GM12878 (cell line): ENCODE results near the gene PSG1.
"Not testable (repeated sequence)": the region's sequence is repeated elsewhere in the genome, so short reads cannot be mapped to it uniquely, and the experiment has no call there.

Experiments
- EZH2 ChIP-seq: IDR thresholded peaks from 2 replicates; pipeline ENCODE4 v1.6.1; 2012; ENCODE audit warnings: low read depth, mild to moderate bottlenecking, control low read depth, inconsistent platforms, low read length, borderline replicate concordance; ENCODE audit not compliant: control insufficient read depth
- FOXK2 ChIP-seq: fragments of 450-650 bp; IDR thresholded peaks from 2 replicates; pipeline ENCODE4 v1.6.1; 2017; ENCODE audit warnings: mild to moderate bottlenecking, moderate library complexity
- SPI1 ChIP-seq: IDR thresholded peaks from 2 replicates; pipeline ENCODE4 v1.6.1; 2011; ENCODE audit warnings: low read depth, mild to moderate bottlenecking, low read length, moderate library complexity, borderline replicate concordance; ENCODE audit not compliant: insufficient read depth
- ZNF274 ChIP-seq: IDR thresholded peaks from one replicate; pipeline ENCODE4 v1.8.0; 2011; ENCODE audit not compliant: insufficient read length, insufficient read depth
- TF ChIP-seq, protein P1 (sequence below), 3 experiments: IDR thresholded peaks in 2 of 3; conservative IDR thresholded peaks in 1 of 3; 2 replicates each; pipeline ENCODE4 v1.5.1; 2011; ENCODE audit warnings: low read depth in 3 of 3, low read length in 3 of 3, mild to moderate bottlenecking in 3 of 3, control low read depth in 2 of 3, moderate library complexity in 2 of 3, inconsistent platforms in 1 of 3, mixed read lengths in 1 of 3; ENCODE audit not compliant: control insufficient read depth in 2 of 3, insufficient read depth in 1 of 3; ENCODE audit errors: extremely low read depth in 1 of 3

DNA sequence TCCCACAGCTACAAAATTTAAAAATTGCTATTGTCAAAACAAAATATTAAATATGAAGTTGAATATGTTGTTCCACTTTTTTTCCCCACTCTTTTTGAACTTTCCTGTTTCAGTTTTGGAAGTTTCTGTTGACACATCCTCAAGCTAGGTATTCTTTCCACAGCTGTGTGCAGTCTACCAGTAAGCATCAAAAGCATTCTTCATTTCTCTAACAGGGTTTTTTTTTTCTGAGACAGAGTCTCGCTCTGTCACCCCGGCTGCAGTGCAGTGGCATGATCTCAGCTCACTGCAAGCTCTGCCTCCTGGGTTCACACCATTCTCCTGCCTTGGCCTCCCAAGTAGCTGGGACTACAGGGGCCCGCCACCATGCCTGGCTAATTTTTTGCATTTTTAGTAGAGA is 5.4 kb downstream of the PSG1 start:
- TF ChIP-seq, protein P1, sequence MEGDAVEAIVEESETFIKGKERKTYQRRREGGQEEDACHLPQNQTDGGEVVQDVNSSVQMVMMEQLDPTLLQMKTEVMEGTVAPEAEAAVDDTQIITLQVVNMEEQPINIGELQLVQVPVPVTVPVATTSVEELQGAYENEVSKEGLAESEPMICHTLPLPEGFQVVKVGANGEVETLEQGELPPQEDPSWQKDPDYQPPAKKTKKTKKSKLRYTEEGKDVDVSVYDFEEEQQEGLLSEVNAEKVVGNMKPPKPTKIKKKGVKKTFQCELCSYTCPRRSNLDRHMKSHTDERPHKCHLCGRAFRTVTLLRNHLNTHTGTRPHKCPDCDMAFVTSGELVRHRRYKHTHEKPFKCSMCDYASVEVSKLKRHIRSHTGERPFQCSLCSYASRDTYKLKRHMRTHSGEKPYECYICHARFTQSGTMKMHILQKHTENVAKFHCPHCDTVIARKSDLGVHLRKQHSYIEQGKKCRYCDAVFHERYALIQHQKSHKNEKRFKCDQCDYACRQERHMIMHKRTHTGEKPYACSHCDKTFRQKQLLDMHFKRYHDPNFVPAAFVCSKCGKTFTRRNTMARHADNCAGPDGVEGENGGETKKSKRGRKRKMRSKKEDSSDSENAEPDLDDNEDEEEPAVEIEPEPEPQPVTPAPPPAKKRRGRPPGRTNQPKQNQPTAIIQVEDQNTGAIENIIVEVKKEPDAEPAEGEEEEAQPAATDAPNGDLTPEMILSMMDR (IDR thresholded peaks at IDR 0.05 in 2 of 3, conservative IDR thresholded peaks at IDR 0.05 in 1 of 3; ENCODE audit: control insufficient read depth in 2 of 3, extremely low read depth in 1 of 3, insufficient read depth in 1 of 3, low read depth in 3 of 3, low read length in 3 of 3), result not testable (repeated sequence)
- not testable (repeated sequence) for TF ChIP-seq SPI1, FOXK2, ZNF274, EZH2
